Measurements from ENCODE around the gene ERAL1.

Gene ERAL1

DNA sequence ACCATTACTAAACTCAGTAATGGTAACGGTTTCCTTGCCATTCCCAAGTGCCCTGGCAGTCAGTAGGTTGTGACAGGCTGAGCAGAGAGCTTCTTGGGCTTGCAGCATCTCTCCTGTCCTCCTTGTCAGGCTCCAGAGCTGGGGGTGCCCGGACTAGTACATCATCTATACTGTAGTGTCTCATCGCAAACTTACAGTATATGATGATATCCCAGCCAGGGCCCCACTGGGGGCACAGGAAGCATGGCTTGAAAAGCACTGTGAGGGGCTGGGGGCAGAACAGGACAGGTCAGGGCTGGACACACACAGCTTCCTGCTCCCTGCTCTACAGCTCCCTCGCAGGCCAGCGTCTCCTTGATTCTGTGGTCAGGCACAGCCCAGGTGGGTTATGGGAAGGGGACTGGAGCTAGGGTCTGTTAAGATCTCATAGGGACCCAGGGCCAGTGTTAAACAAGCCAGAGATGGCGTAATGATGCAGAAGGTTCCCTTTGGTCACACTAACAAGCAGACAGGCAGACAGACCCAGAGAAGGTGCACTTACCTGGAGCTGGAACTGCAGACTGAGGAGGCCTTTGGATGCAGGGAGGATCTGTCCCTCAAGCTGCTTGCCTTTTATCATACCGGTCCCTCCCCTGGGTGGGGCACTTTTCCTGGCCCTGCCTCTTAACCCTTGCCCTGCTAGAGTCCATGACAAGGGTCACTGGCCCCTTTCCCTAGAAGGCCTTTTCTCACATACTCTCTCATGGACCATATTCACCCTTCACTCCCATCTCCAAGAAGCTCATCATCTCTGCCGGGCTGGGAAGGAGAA, 6.8 kb downstream of the ERAL1 start:
- no peak for DNase-seq (ENCODE audit: low read depth, low spot score)
- Histone ChIP-seq H3K4me1 (ENCODE audit: insufficient read depth, insufficient read length) (peaks cover 6% of the 10 kb centered on the region), H3K27me3 (ENCODE audit: insufficient read depth, insufficient read length) (no peaks in the 10 kb centered on the region), H3K9me3 (ENCODE audit: insufficient read depth, low read length) (no peaks in the 10 kb centered on the region), H3K9ac (ENCODE audit: insufficient read length, low read depth) (no peak overlapping the region), H3K4me3 (ENCODE audit: insufficient read length, low read depth) (no peak overlapping the region), H3K36me3 (ENCODE audit: insufficient read depth, insufficient read length, low read length) (peaks cover 36% of the 10 kb centered on the region)
- TF ChIP-seq SUZ12 (IDR thresholded peaks at IDR 0.05; ENCODE audit: extremely low read depth, insufficient read depth, insufficient read length) (no peak), ZNF274 (IDR thresholded peaks at IDR 0.05; ENCODE audit: low read depth, low read length) (no peak), YY1 (IDR thresholded peaks at IDR 0.05; ENCODE audit: insufficient read depth, insufficient read length) (no peak)

DNA sequence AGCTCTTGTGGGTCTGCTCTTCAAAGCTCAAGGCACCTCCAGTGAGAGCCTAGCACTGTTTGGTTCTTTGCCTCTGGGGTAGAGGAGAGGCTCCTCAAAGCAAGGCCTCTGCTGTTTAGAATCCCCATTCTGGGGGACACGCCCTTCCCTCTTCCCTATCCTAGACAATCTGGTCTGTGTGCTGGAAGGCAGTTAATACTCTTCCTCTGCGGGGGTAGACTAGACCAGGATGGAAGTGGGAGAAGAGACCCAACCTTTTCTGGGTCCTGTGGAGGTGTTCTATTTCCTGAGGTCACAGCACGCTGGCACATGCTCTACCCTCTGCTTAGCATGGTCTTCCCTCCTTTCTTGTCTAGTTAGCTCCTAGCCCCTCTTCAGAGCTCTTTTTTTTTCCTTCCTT, 7.7 kb downstream of the ERAL1 start:
- no peaks in the 10 kb centered on the region for H3K9me3 ChIP-seq (ENCODE audit: insufficient read depth, low read length)
- H3K27me3 ChIP-seq (ENCODE audit: insufficient read depth, insufficient read length): no peaks in the 10 kb centered on the region
- peaks cover 35% of the 10 kb centered on the region for H3K36me3 ChIP-seq (ENCODE audit: insufficient read depth, insufficient read length, low read length)
- TF ChIP-seq YY1 (IDR thresholded peaks at IDR 0.05; ENCODE audit: insufficient read depth, insufficient read length): no peak
- TF ChIP-seq ZNF274 (IDR thresholded peaks at IDR 0.05; ENCODE audit: low read depth, low read length): no peak
- TF ChIP-seq SUZ12 (IDR thresholded peaks at IDR 0.05; ENCODE audit: extremely low read depth, insufficient read depth, insufficient read length): no peak
- peaks cover 6% of the 10 kb centered on the region for H3K4me1 ChIP-seq (ENCODE audit: insufficient read depth, insufficient read length)
- no peak overlapping the region for H3K9ac ChIP-seq (ENCODE audit: insufficient read length, low read depth)
- DNase-seq (ENCODE audit: low read depth, low spot score): no peak
- no peak overlapping the region for H3K4me3 ChIP-seq (ENCODE audit: insufficient read length, low read depth)

DNA sequence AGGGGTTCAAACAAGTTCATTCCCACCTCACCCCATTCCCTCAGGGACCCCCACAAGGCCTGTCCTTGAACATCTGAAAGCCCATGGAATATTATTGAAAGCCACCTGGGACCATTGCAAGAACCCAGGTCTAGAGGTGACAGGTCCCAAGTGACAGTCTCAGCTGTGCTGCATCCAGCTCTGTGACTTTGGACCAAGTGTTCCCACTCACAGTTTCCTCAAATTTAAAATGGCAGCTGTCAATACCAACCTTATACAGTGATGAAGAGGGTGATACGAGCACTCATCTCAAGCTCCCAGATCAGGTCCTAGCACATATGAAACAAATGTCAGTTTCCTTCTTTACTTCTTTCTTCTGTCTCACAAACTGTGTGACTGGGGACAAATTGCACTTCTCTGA, 9.1 kb downstream of the ERAL1 start:
- peaks cover 21% of the 10 kb centered on the region for H3K36me3 ChIP-seq (ENCODE audit: insufficient read depth, insufficient read length, low read length)
- no peaks in the 10 kb centered on the region for H3K27me3 ChIP-seq (ENCODE audit: insufficient read depth, insufficient read length)
- TF ChIP-seq YY1 (IDR thresholded peaks at IDR 0.05; ENCODE audit: insufficient read depth, insufficient read length): no peak
- no peak for TF ChIP-seq ZNF274 (IDR thresholded peaks at IDR 0.05; ENCODE audit: low read depth, low read length)
- TF ChIP-seq SUZ12 (IDR thresholded peaks at IDR 0.05; ENCODE audit: extremely low read depth, insufficient read depth, insufficient read length): no peak
- H3K9me3 ChIP-seq (ENCODE audit: insufficient read depth, low read length): no peaks in the 10 kb centered on the region
- DNase-seq (ENCODE audit: low read depth, low spot score): no peak
- H3K4me3 ChIP-seq (ENCODE audit: insufficient read length, low read depth): no peak overlapping the region
- no peak overlapping the region for H3K9ac ChIP-seq (ENCODE audit: insufficient read length, low read depth)
- H3K4me1 ChIP-seq (ENCODE audit: insufficient read depth, insufficient read length): peaks cover 6% of the 10 kb centered on the region

DNA sequence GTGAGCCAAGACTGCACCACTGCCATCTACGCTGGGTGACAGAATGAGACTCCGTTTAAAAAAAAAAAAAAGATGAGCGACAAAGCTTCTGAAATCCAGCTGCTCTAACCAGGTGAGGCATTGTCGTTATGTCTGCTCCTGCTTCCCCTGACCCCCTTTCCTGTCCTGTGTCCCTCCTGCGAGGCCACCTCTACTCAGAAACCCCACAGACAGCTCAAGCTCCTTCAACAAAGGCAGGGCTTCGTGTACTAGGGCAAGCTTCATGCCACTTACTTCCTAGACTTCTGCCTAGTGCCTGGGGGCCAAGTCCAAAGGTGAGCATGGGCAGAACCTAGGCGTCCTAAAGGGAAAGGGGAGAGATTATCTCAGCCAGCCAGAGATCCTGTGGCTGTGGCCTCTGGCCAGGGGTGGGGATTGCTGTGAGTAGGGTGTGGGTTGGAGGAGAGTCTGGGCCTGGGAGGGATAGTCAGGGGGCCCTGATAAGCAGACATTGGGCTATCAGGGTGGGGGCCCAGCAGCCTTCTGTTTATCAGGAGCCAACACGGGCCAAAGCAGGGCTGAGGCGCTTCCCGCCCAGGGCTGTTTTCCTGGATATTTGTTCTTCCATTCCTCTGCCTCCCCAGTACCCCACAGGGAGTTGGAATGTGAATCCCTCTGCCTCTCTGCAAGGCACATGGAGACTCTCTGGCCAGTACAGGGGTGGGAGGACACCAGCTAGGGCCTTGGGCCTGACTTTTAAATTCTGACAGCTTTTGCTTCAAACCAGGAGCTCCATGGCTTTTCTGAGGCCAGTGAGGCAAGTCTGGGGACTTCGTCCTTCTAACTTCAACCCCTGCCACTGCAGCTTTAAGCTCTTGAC, 10.4 kb downstream of the ERAL1 start:
- H3K9ac ChIP-seq (ENCODE audit: insufficient read length, low read depth): no peak overlapping the region
- no peak overlapping the region for H3K4me3 ChIP-seq (ENCODE audit: insufficient read length, low read depth)
- H3K9me3 ChIP-seq (ENCODE audit: insufficient read depth, low read length): no peaks in the 10 kb centered on the region
- no peaks in the 10 kb centered on the region for H3K27me3 ChIP-seq (ENCODE audit: insufficient read depth, insufficient read length)
- H3K4me1 ChIP-seq (ENCODE audit: insufficient read depth, insufficient read length): peaks cover 6% of the 10 kb centered on the region
- peaks cover 13% of the 10 kb centered on the region for H3K36me3 ChIP-seq (ENCODE audit: insufficient read depth, insufficient read length, low read length)
- TF ChIP-seq ZNF274 (IDR thresholded peaks at IDR 0.05; ENCODE audit: low read depth, low read length) (no peak), YY1 (IDR thresholded peaks at IDR 0.05; ENCODE audit: insufficient read depth, insufficient read length) (no peak), SUZ12 (IDR thresholded peaks at IDR 0.05; ENCODE audit: extremely low read depth, insufficient read depth, insufficient read length) (no peak)
- no peak for DNase-seq (ENCODE audit: low read depth, low spot score)

DNA sequence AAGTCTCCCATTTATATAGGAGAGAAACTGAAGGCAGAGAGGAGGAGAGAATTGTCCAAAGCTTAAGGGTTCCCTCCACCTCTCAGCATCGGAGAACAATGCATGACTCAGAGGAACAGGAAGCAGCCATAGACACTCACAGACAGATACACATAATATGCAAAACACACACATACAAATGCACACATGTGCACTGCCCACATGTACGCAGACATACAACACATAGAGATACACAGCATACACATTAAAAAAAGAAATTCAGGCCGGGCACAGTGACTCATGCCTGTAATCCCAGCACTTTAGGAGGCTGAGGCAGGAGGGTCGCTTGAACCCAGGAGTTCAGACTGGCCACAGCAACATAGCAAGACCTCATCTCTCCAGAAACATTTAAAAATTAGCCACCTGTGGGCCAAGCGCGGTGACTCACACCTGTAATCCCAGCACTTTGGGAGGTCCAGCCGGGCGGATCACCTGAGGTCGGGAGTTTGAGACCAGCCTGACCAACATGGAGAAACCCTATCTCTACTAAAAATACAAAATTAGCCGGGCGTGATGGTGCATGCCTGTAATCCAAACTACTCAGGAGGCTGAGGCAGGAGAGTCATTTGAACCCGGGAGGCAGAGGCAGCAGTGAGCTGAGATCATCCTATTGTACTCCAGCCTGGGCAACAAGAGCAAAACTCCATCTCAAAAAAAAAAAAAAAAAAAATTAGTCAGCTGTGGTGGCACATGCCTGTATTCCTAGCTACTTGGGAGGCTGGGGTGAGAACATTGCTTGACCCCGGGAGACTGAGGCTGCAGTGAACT, 11.3 kb downstream of the ERAL1 start:
- Histone ChIP-seq H3K9me3 (ENCODE audit: insufficient read depth, low read length) (no peaks in the 10 kb centered on the region), H3K4me1 (ENCODE audit: insufficient read depth, insufficient read length) (peaks cover 6% of the 10 kb centered on the region), H3K27me3 (ENCODE audit: insufficient read depth, insufficient read length) (no peaks in the 10 kb centered on the region), H3K4me3 (ENCODE audit: insufficient read length, low read depth) (no peak overlapping the region), H3K36me3 (ENCODE audit: insufficient read depth, insufficient read length, low read length) (peaks cover 6% of the 10 kb centered on the region), H3K9ac (ENCODE audit: insufficient read length, low read depth) (no peak overlapping the region)
- no peak for DNase-seq (ENCODE audit: low read depth, low spot score)
- TF ChIP-seq ZNF274 (IDR thresholded peaks at IDR 0.05; ENCODE audit: low read depth, low read length) (no peak), SUZ12 (IDR thresholded peaks at IDR 0.05; ENCODE audit: extremely low read depth, insufficient read depth, insufficient read length) (no peak), YY1 (IDR thresholded peaks at IDR 0.05; ENCODE audit: insufficient read depth, insufficient read length) (no peak)

DNA sequence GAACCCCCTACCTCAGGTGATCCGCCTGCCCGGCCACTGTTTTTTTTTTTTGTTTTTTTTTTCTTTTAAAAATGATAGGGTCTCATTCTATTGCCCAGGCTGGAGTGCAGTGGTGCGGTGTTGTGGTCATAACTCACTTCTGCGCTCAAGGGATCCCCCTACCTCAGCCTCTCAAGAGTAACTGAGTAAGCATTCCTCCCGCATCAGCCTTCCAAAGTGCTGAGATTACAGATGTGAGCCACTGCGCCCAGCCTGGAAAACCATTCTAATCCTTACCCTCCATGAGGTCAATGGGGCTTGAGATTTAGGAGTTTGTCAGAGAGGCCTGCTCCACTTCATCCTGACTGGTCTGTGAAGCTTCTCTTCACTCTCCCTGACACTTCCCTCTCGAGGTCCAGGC, 12.5 kb downstream of the ERAL1 start:
- no peak for TF ChIP-seq SUZ12 (IDR thresholded peaks at IDR 0.05; ENCODE audit: extremely low read depth, insufficient read depth, insufficient read length)
- no peak for TF ChIP-seq YY1 (IDR thresholded peaks at IDR 0.05; ENCODE audit: insufficient read depth, insufficient read length)
- no peak for TF ChIP-seq ZNF274 (IDR thresholded peaks at IDR 0.05; ENCODE audit: low read depth, low read length)
- DNase-seq (ENCODE audit: low read depth, low spot score): no peak
- Histone ChIP-seq H3K27me3 (ENCODE audit: insufficient read depth, insufficient read length) (no peaks in the 10 kb centered on the region), H3K4me1 (ENCODE audit: insufficient read depth, insufficient read length) (peaks cover 6% of the 10 kb centered on the region), H3K36me3 (ENCODE audit: insufficient read depth, insufficient read length, low read length) (no peaks in the 10 kb centered on the region), H3K9ac (ENCODE audit: insufficient read length, low read depth) (no peak overlapping the region), H3K4me3 (ENCODE audit: insufficient read length, low read depth) (no peak overlapping the region), H3K9me3 (ENCODE audit: insufficient read depth, low read length) (no peaks in the 10 kb centered on the region)

Data from NT2/D1 (cell line).